ENCODE results near the gene DIPK2B.

- TF ChIP-seq ATF2 (CRISPR knock-in tag; IDR thresholded peaks at IDR 0.05; ENCODE audit: borderline replicate concordance, low read depth) (no peak), SMAD4 (CRISPR knock-in tag; IDR thresholded peaks at IDR 0.05) (no peak), MAX (CRISPR knock-in tag; IDR thresholded peaks at IDR 0.05) (no peak), CTCF (IDR thresholded peaks at IDR 0.05) (no peak), ERG (CRISPR knock-in tag; IDR thresholded peaks at IDR 0.05) (no peak), NR3C1 (CRISPR knock-in tag; conservative IDR thresholded peaks at IDR 0.05; ENCODE audit: low read depth) (no peak), E2F4 (CRISPR knock-in tag; IDR thresholded peaks at IDR 0.05; ENCODE audit: borderline replicate concordance, low read depth) (no peak), FOXK1 (CRISPR knock-in tag; IDR thresholded peaks at IDR 0.05) (no peak), USF1 (CRISPR knock-in tag; IDR thresholded peaks at IDR 0.05) (no peak), TCF7 (CRISPR knock-in tag; IDR thresholded peaks at IDR 0.05; ENCODE audit: low read depth) (no peak)
Measured at GRCh38 chrX:45165726-45166125, 35.0 kb downstream of the DIPK2B start.
